GM12892 (cell line): Measurements from ENCODE around the gene ZNF138.

ENCODE experiments used
- POLR2A ChIP-seq: IDR thresholded peaks from 2 replicates; pipeline ENCODE4 v1.6.1; 2011; ENCODE audit warnings: low read depth, low read length, control low read depth
- POLR2AphosphoS5 ChIP-seq: IDR thresholded peaks from 2 replicates; pipeline ENCODE4 v1.6.1; 2011; ENCODE audit warnings: low read depth, low read length, control low read depth
- TAF1 ChIP-seq: IDR thresholded peaks from 2 replicates; pipeline ENCODE4 v1.6.1; 2011; ENCODE audit warnings: low read depth, mild to moderate bottlenecking, control low read depth, low read length, borderline replicate concordance

- TF ChIP-seq POLR2A = no peak
- no peak for TF ChIP-seq POLR2AphosphoS5
- TF ChIP-seq TAF1 = no peak
Observed at GRCh38 chr7:64774204-64774842, 19.9 kb upstream of the ZNF138 start.
